Measurements from ENCODE around the gene FN1.

The FN1 gene

GRCh38 chr2:215435870-215436704, at the start of gene FN1:
FN1 (minus strand) TSS chr2:215436068; CDS start chr2:215435802, 266 bp downstream.
- peak; percentile 99 for DNase-seq (ENCODE audit: low read depth in 2 of 2)

DNA sequence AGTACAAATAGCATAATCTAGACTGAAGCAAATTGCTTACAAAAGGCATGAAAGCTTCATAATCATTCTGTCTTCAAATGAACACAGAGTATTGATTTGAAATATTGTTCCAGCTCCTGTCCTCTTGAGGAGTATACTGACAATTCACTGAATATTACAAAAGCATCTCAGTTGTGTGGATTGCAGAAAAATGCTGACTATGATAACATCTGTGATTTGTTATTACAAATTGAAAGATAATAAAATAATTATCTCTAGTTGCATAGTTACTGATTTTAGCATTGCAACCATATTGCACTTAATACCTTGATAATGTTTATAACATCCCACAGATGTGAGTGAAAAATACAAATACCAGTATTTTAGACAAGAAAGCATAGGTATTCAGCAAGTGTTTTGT, 49.2 kb upstream of the FN1 start:
- DNase-seq (ENCODE audit: low read depth in 2 of 2): no peak

GRCh38 chr2:215484570-215484969, 48.7 kb upstream of the FN1 start:
- no peak for DNase-seq (ENCODE audit: low read depth in 2 of 2)

DNA sequence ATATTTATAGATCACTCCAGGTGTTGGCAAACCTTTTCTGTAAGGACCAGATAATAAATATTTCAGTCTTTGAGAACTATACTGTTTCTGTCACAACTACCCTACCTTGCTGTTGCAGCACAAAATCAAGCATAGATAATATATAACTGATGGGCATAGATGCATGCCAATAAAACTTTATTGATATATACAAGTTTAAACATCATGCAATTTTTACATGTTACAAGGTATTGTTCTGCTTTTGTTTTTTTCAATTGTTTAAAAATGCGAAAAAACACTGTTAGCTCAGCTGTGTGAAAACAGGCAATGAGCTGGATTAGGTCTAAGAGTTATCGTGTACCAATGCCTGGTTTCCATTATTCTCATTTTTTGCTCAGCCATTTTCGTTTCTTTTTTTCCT, 47.6 kb upstream of the FN1 start:
- no peak for DNase-seq (ENCODE audit: low read depth in 2 of 2)

DNA sequence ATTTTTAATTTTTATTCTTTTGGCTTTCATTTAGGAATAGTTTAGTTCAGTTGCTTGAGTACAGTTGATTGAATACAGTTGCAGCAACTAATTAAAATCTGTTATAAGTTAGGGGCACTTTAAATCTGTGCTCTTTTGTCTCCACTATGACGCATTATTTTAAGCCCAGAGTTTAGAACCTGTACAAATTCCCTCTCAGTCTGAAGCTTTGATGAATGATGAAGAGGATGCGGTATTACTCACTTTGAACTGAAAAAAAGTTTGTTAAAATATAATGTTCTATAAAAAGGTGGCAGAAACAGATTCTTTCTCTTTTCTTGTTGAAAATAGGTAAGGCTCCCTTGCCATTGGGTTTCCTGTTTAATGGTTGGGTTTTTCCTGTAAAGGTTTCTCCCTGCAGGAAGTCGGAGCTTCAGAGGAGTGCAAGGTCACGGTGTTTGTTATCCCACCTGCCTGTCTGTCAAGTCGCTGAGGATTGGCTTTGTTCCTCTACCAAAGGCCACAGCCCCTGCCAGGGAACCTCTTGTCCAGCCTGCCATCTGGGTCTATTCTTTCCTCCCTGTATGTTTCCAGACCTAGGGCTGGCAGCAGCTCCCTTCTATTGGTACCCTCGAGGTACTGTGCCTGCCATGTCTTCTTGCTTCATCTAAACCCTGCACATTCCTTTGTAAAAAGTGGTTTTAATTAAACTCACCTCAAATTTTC, 43.8 kb upstream of the FN1 start:
- no peak for DNase-seq (ENCODE audit: low read depth in 2 of 2)

- no peak for DNase-seq (ENCODE audit: low read depth in 2 of 2)
Measured at GRCh38 chr2:215479121-215479520, 43.3 kb upstream of the FN1 start.

DNA sequence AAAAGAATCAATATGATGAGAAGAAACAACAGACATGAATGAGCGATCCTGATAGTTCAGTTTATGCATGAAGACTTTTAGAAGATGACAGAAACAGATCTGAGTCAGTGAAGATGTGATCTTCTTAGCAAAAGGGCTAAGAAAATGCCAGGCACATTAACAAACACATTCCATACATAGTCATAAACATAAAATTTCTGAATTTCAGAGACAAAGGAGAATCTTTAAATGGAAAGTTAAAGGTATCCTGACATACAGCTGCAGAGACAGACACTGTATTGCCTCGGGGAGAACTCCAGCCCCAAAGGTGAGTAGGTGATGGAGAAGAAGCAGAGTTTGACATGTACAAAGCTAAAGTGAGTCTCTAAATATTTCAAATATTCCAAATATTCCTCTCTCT, 40.6 kb upstream of the FN1 start:
- DNase-seq (ENCODE audit: low read depth in 2 of 2): no peak

- no peak for DNase-seq (ENCODE audit: low read depth in 2 of 2)
Measured at GRCh38 chr2:215466097-215466909, 30.4 kb upstream of the FN1 start.

DNA sequence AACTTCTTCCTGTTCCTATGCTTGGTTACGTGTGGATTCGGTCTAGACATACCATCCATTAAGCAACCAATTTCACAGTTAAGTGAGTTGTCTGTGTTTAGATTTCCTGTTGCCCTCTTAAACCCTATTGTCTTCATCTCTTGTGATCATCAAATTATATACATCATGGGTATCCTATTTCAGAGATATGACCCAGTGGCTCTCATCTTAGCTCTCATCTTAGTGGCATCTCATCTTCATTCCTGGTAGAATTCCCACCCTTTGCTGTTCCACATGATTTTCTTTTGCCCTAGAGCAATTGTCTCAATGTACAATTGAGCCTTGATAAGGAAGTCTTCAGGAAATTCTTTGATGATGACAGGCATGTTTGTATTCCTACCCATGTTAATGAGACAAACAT, 29.4 kb upstream of the FN1 start:
- DNase-seq (ENCODE audit: low read depth in 2 of 2): no peak

GRCh38 chr2:215461836-215462532, 26.1 kb upstream of the FN1 start:
- no peak for DNase-seq (ENCODE audit: low read depth in 2 of 2)

DNA sequence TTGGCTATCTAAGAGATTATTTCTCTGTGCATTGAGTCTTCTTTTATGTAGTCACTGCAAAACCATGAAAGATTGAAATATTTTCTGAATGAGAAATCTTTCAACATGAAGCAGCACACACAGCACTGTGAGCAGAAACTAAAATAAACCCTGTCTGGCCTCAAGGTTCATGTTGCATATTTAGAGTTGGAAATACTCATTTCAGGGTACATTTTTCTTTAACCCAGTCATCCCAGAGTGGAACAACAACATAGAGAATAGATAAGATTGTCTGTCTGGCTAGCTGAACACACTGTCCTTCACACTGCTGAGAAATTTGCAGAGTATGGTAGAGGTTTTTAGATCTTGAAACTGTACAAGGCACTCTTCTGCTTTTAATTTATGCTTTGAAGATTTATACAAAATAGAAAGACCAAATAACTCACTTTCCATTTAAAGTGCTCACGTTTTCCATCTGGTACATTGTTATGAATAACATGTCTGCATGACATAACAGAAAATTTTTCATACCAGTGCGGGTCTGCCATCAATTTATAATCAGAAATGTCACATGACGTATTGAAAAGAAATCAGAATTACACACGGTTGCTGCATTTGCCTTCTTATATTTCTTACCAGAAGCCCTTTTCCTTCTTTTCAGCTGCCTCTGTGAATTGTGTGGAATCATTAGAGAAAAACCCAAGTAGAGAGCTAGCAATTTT, 25.0 kb upstream of the FN1 start:
- DNase-seq (ENCODE audit: low read depth in 2 of 2): peak; percentile 90 to 93

GRCh38 chr2:215455958-215456357, 20.1 kb upstream of the FN1 start:
- no peak for DNase-seq (ENCODE audit: low read depth in 2 of 2)

DNA sequence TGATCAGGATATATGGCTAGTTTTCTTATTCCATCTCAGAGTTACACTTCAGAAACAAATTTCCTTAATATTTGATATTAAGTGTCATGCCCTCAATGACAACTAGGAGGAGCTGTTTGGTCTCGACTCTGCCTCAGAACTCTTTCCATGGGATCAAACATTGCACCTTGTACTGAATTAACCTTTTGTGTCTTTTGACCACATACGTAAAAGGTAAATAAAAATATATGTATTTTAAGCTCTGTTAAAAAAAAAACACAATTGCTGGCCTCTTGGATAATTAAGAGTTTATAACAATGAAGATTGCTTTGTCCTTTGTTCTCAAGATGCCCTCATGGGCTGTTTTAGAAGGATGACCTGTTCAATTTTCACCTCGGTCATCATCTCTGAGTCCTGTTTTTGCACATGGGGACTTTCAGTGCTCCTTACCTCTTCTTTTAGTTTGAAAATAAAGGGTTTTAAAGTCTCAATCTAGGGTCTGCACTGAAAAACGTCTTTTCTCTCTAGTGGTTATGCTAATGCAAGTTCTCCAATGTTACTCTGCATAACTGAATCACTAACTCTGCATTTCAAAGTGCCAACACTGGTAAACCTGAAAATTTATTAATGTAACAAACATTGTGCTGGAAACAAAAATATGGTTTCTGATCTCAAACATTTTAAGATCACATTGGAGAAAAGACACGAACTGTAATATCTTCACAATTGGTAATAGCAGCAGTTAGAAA, 18.8 kb upstream of the FN1 start:
- no peak for DNase-seq (ENCODE audit: low read depth in 2 of 2)

DNA sequence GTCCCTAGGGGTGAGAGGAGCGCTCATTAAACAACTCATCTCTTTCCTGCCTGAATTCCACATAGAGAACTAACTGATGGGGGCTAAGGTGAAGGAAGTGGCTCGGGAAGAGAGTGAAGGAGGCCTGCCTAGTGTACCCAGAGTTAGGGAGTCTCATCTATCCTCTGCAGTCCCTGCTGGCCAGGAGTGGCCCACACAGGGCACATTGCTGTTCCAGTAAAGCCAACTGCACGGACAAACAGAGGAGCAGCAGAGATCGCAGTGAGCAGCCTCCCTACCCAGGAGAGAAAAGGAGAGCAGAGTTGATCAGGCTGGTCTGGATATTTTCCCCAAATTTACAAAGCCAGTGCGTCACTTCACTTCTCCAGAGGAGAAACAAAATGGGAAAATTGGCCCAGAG, 16.9 kb upstream of the FN1 start:
- DNase-seq (ENCODE audit: low read depth in 2 of 2): no peak

GRCh38 chr2:215451012-215451756, 15.3 kb upstream of the FN1 start:
- no peak for DNase-seq (ENCODE audit: low read depth in 2 of 2)

- no peak for DNase-seq (ENCODE audit: low read depth in 2 of 2)
Measured at GRCh38 chr2:215450188-215451011, 14.5 kb upstream of the FN1 start.

DNA sequence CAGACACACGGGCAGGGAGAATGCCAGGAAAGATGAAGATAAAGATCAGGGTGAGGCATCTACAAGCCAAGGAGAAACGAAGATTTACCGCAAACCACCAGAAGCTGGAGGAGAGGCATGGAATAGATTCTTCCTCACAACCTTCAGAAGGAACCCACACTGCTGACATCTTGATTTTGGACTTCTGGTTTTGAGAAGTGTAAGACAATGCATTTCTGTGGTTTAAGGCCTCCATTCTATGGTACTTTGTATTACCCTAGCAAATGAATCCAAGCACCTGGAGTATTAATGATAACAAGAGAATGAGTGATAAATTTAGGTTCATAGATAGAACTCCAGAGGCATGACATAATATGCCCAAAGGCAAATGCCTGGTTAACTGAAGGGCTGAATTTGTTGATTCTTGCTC, 11.8 kb upstream of the FN1 start:
- no peak for DNase-seq (ENCODE audit: low read depth in 2 of 2)

DNA sequence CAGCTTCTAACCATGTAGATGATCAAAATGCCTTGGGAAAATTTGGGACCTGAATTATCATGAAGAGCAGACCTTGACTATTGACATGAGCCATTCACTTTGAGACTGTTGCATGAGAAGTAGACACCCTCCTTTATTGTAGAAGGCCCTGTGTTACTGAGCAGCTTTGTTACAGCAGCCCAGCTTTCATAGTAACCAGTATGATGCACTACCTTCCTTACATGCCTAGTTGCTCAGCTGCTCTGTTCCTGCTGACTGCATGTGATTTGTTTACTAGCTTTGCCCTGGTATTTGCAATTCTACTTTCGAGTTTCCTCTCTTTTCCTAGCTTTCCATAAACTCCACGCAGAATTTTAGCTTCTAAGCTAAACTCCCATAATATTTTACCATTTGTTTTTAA, 11.2 kb upstream of the FN1 start:
- DNase-seq (ENCODE audit: low read depth in 2 of 2): no peak

DNA sequence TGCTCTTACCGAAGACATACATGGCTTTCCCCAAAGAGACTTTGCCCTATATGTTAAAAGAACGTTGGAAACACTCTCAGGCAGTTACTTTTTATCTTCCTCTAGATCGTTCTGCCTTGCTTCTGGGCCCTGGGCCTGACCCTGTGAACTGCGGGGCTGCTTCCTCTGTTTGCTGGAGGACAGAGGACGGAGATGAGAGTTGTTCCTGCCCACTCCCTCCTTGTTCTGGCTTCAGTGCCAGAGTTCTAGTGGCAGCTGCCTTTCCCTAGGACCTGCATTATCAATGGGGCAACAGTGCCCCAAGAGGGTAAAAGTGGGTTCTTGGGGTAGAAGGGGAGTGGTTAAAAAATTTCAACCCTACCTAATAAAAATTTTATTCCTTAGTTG, 6.5 kb upstream of the FN1 start:
- no peak for DNase-seq (ENCODE audit: low read depth in 2 of 2)
